Spleen (tissue), 11 donors: Measurements from ENCODE around the gene PPP3CA. TPM values are rescaled to one million over a fixed set of nuclear protein-coding genes. Genes with fewer than 3 reads are reported as not detected.
A peak's percentile ranks its signal among the peaks of the same experiment; 100 is the strongest.

ENCODE experiments used
- DNase-seq: peaks from one replicate; pipeline ENCODE4 v3.0.0-alpha.2; 2020
- H3K27ac ChIP-seq, 8 donors: fragments of 200-600 bp; sonication (generic) in 7 of 8; 1 replicate in 4 of 8; 2 replicates in 4 of 8; pipeline versions ENCODE4 v1.5.0 to v1.8.0; 2016 to 2021; ENCODE audit warnings: inconsistent platforms in 4 of 8, mild to moderate bottlenecking in 4 of 8, moderate library complexity in 1 of 8
- H3K27me3 ChIP-seq, 7 donors: fragments of 200-600 bp; sonication (generic) in 6 of 7; replicated peaks in 1 of 7; 1 replicate in 4 of 7; 2 replicates in 3 of 7; pipeline versions ENCODE4 v1.5.0 to v1.8.0; 2016 to 2021; ENCODE audit warnings: inconsistent platforms in 3 of 7, mild to moderate bottlenecking in 1 of 7
- H3K36me3 ChIP-seq, 6 donors: fragments of 200-600 bp; sonication (generic) in 5 of 6; 1 replicate in 4 of 6; 2 replicates in 2 of 6; pipeline versions ENCODE4 v1.5.0 to v1.8.0; 2016 to 2021; ENCODE audit warnings: inconsistent platforms in 2 of 6
- H3K4me1 ChIP-seq, 6 donors: fragments of 200-600 bp; sonication (generic) in 5 of 6; 1 replicate in 3 of 6; 2 replicates in 3 of 6; pipeline versions ENCODE4 v1.5.0 to v1.8.0; 2016 to 2021; ENCODE audit warnings: inconsistent platforms in 3 of 6
- H3K4me3 ChIP-seq, 8 donors: fragments of 200-600 bp; sonication (generic) in 7 of 8; 1 replicate in 4 of 8; 2 replicates in 4 of 8; pipeline versions ENCODE4 v1.5.0 to v1.8.0; 2016 to 2021; ENCODE audit warnings: inconsistent platforms in 4 of 8, mild to moderate bottlenecking in 4 of 8, moderate library complexity in 2 of 8
- H3K9me3 ChIP-seq, 8 donors: fragments of 200-600 bp; sonication (generic) in 7 of 8; 1 replicate in 4 of 8; 2 replicates in 4 of 8; pipeline versions ENCODE4 v1.5.0 to v1.8.0; 2016 to 2021; ENCODE audit warnings: inconsistent platforms in 4 of 8
- CTCF ChIP-seq, 11 experiments: fragments of 200-600 bp in 7 of 11; fragments of 450-650 bp in 4 of 11; sonication (generic) in 4 of 11; IDR thresholded peaks in 8 of 11; conservative IDR thresholded peaks in 3 of 11; 1 replicate in 7 of 11; 2 replicates in 4 of 11; pipeline versions ENCODE4 v1.4.0 to v1.8.0; 2016 to 2021; ENCODE audit warnings: antibody characterized with exemption in 11 of 11, inconsistent platforms in 4 of 11, mild to moderate bottlenecking in 1 of 11
- POLR2A ChIP-seq, 3 donors: fragments of 450-650 bp; IDR thresholded peaks; one replicate each; pipeline ENCODE4 v1.5.1; 2017; ENCODE audit warnings: antibody characterized with exemption in 3 of 3, mild to moderate bottlenecking in 1 of 3
- POLR2AphosphoS5 ChIP-seq, 3 donors: sonication (generic); formaldehyde crosslinking; IDR thresholded peaks; one replicate each; pipeline ENCODE4 v1.5.1; 2017; ENCODE audit warnings: antibody characterized with exemption in 3 of 3
- whole genome bisulfite sequencing, 5 donors: extraction: QIAGEN DNeasy Blood & Tissue Kit in 3 of 5; methylation state at CpG; one replicate each; pipeline versions ENCODE4 v1.1.5 to v1.1.7; 2013 to 2018; 5-methylcytosine and 5-hydroxymethylcytosine counted together
- intact Hi-C: fragments of 100-400 bp; cut with DNase I; formaldehyde crosslinking; loops from one replicate; pipeline ENCODE4 v1.15.0; 2023; ENCODE audit warnings: low total_unique reads
- polyA plus RNA-seq, 3 donors: library from polyadenylated mRNA; stranded (reverse); fragments of 200-250 nt; gene quantifications; one replicate each; pipeline ENCODE4 v1.2.1, GENCODE V29; 2013
- total RNA-seq, 7 donors: library from RNA; depleted of rRNA in 3 of 7; stranded (reverse); fragments of >200 nt in 3 of 7; fragmentation: NEBNext Ultra II Directional in 4 of 7; extraction: Animal tissue kit (Norgen Biotek cat#: 25700) in 4 of 7; gene quantifications; one replicate each; pipeline versions ENCODE4 v1.1.0 to v1.2.1, GENCODE V29; 2016 to 2021
- donor health status: healthy with polysubstance abuse.
- donor health status: DM: no; HTN: no; CAD: no; lungs with moderate emphysema.
- donor health status: DM: no; HTN: no; CAD: no.
- donor health status: Bipolar disorder and iron deficiency.
- donor health status: healthy.
- donor health status: DM: no; HTN: no; CAD: no.
- donor health status: DM: yes; HTN: yes; CAD: no.

The PPP3CA gene
- total and polyA plus RNA-seq, 10 donors: 15.5 to 50.0 (median 39.6) TPM

GRCh38 chr4:101019313-101019712 lies 328.0 kb downstream of the PPP3CA start:
- intact Hi-C loops: no loop called here
- H3K4me3 ChIP-seq: no peak overlapping the region
- DNase-seq: no peak
- 73 to 88% (median 79%) methylated on average over 4 of the region's 4 CpGs for WGBS, 5 donors
- TF ChIP-seq POLR2A (IDR thresholded peaks at IDR 0.05) (no peak), POLR2AphosphoS5 (IDR thresholded peaks at IDR 0.05) (no peak), CTCF (IDR thresholded peaks at IDR 0.05 in 8 of 11, conservative IDR thresholded peaks at IDR 0.05 in 3 of 11) (no peak)
- H3K27me3 ChIP-seq: peaks cover 0 to 4% (median 0%) of the 10 kb centered on the region in 7 donors
- peaks cover 0 to 18% (median 2%) of the 10 kb centered on the region in 6 donors for H3K36me3 ChIP-seq
- no peaks in the 10 kb centered on the region for H3K9me3 ChIP-seq
- H3K27ac ChIP-seq: peak overlapping the region in 4 of 8 donors; percentile 42 to 75 (median 60)
- H3K4me1 ChIP-seq: peaks cover 8 to 44% (median 34%) of the 10 kb centered on the region in 6 donors

- Histone ChIP-seq H3K27ac (peak overlapping the region in 4 of 8 donors; percentile 42 to 75 (median 60)), H3K27me3 (peaks cover 0 to 4% (median 0%) of the 10 kb centered on the region in 7 donors), H3K4me3 (no peak overlapping the region), H3K9me3 (no peaks in the 10 kb centered on the region), H3K4me1 (peaks cover 8 to 44% (median 34%) of the 10 kb centered on the region in 6 donors), H3K36me3 (peaks cover 0 to 14% (median 2%) of the 10 kb centered on the region in 6 donors)
- intact Hi-C loops: no loop called here
- TF ChIP-seq CTCF (IDR thresholded peaks at IDR 0.05 in 8 of 11, conservative IDR thresholded peaks at IDR 0.05 in 3 of 11) (peak in 1 of 11 experiments; percentile 6), POLR2AphosphoS5 (IDR thresholded peaks at IDR 0.05) (peak in 1 of 3 donors; percentile 31), POLR2A (IDR thresholded peaks at IDR 0.05) (no peak)
- no peak for DNase-seq
- WGBS, 5 donors: 49 to 71% (median 58%) methylated on average over 5 of the region's 5 CpGs
Observed at GRCh38 chr4:101018836-101019235, 328.5 kb downstream of the PPP3CA start.

- no peaks in the 10 kb centered on the region for H3K9me3 ChIP-seq
- no peak overlapping the region for H3K4me3 ChIP-seq
- TF ChIP-seq POLR2AphosphoS5 (IDR thresholded peaks at IDR 0.05) (no peak), POLR2A (IDR thresholded peaks at IDR 0.05) (no peak), CTCF (IDR thresholded peaks at IDR 0.05 in 8 of 11, conservative IDR thresholded peaks at IDR 0.05 in 3 of 11) (no peak)
- 52 to 74% (median 64%) methylated on average over 3 of the region's 3 CpGs for WGBS, 5 donors
- intact Hi-C loops: no loop called here
- peaks cover 0 to 4% (median 0%) of the 10 kb centered on the region in 7 donors for H3K27me3 ChIP-seq
- peaks cover 0 to 31% (median 10%) of the 10 kb centered on the region in 6 donors for H3K4me1 ChIP-seq
- H3K27ac ChIP-seq: no peak overlapping the region
- DNase-seq: no peak
- no peaks in the 10 kb centered on the region for H3K36me3 ChIP-seq
Observed at GRCh38 chr4:101014417-101014816, 332.9 kb downstream of the PPP3CA start.

- no peak for TF ChIP-seq CTCF (IDR thresholded peaks at IDR 0.05 in 8 of 11, conservative IDR thresholded peaks at IDR 0.05 in 3 of 11)
- no peak for TF ChIP-seq POLR2AphosphoS5 (IDR thresholded peaks at IDR 0.05)
- TF ChIP-seq POLR2A (IDR thresholded peaks at IDR 0.05): no peak
- Histone ChIP-seq H3K27ac (no peak overlapping the region), H3K4me3 (no peak overlapping the region), H3K36me3 (no peaks in the 10 kb centered on the region), H3K27me3 (peaks cover 0 to 4% (median 0%) of the 10 kb centered on the region in 7 donors), H3K9me3 (no peaks in the 10 kb centered on the region), H3K4me1 (peaks cover 0 to 16% (median 0%) of the 10 kb centered on the region in 6 donors)
- 81 to 90% (median 84%) methylated on average over 1 of the region's 1 CpG for WGBS, 5 donors
- no peak for DNase-seq
- intact Hi-C loops: no loop called here
Observed at GRCh38 chr4:101010987-101011386, 336.3 kb downstream of the PPP3CA start.
